CD4-positive, alpha-beta memory T cell (primary cell): ENCODE results near the gene ADCY6. TPM values are rescaled to one million over a fixed set of nuclear protein-coding genes. Genes with fewer than 3 reads are reported as not detected.
A peak's percentile ranks its signal among the peaks of the same experiment; 100 is the strongest.

Experiments
- CTCF ChIA-PET: fragments of 350-600 bp; sonication (Branson Sonifier 250); formaldehyde crosslinking; loops from one replicate; lab custom pipeline; 2021; ENCODE audit warnings: inconsistent platforms; ENCODE audit not compliant: partially characterized antibody; lab: Charles Lee
- POLR2A ChIA-PET: fragments of 350-600 bp; sonication (Branson Sonifier 250); formaldehyde crosslinking; loops from one replicate; lab custom pipeline; 2021; ENCODE audit not compliant: partially characterized antibody; lab: Charles Lee
- DNase-seq, 5 donors: peaks; one replicate each; pipeline versions ENCODE4 v3.0.0 to v3.0.0-alpha.2; 2020 to 2022; ENCODE audit warnings: mixed read lengths in 1 of 5
- H3K27ac ChIP-seq: one replicate; pipeline ENCODE4 v1.7.0; 2013; ENCODE audit warnings: low read depth, low read length
- H3K27me3 ChIP-seq: 2 replicates; pipeline ENCODE4 v1.7.0; 2013; ENCODE audit warnings: mild to moderate bottlenecking, low read length, moderate library complexity; ENCODE audit not compliant: insufficient read depth
- H3K36me3 ChIP-seq: 2 replicates; pipeline ENCODE4 v1.7.0; 2013; ENCODE audit warnings: mild to moderate bottlenecking, low read length, moderate library complexity; ENCODE audit not compliant: insufficient read depth
- H3K4me1 ChIP-seq: 2 replicates; pipeline ENCODE4 v1.7.0; 2013; ENCODE audit warnings: mild to moderate bottlenecking, low read length, moderate library complexity; ENCODE audit not compliant: insufficient read depth
- H3K4me3 ChIP-seq, 2 donors: one replicate each; pipeline ENCODE4 v1.7.0; 2013; ENCODE audit warnings: low read length in 2 of 2, mild to moderate bottlenecking in 1 of 2
- H3K9me3 ChIP-seq, 2 donors: one replicate each; pipeline ENCODE4 v1.7.0; 2013; ENCODE audit warnings: low read length in 2 of 2, control low read depth in 1 of 2; ENCODE audit not compliant: control insufficient read depth in 1 of 2
- H3K27ac Mint-ChIP-seq, 7 donors: one replicate each; pipeline ENCODE4 v1.8.0; 2020 to 2021; ENCODE audit warnings: mixed read lengths in 7 of 7, mild to moderate bottlenecking in 6 of 7, inconsistent platforms in 3 of 7, moderate library complexity in 3 of 7
- H3K27me3 Mint-ChIP-seq, 2 donors: one replicate each; pipeline ENCODE4 v1.8.0; 2020 to 2021; ENCODE audit warnings: mixed read lengths in 2 of 2
- H3K36me3 Mint-ChIP-seq, 2 donors: one replicate each; pipeline ENCODE4 v1.8.0; 2020 to 2021; ENCODE audit warnings: mixed read lengths in 2 of 2, inconsistent platforms in 1 of 2, mild to moderate bottlenecking in 1 of 2
- H3K4me1 Mint-ChIP-seq, 4 donors: one replicate each; pipeline ENCODE4 v1.8.0; 2020 to 2021; ENCODE audit warnings: mixed read lengths in 4 of 4, mild to moderate bottlenecking in 1 of 4
- H3K4me3 Mint-ChIP-seq, 8 donors: one replicate each; pipeline ENCODE4 v1.8.0; 2020 to 2021; ENCODE audit warnings: mixed read lengths in 8 of 8, mild to moderate bottlenecking in 7 of 8, moderate library complexity in 6 of 8, inconsistent platforms in 3 of 8
- H3K9me3 Mint-ChIP-seq, 8 donors: one replicate each; pipeline ENCODE4 v1.8.0; 2020 to 2021; ENCODE audit warnings: mixed read lengths in 8 of 8, mild to moderate bottlenecking in 5 of 8, inconsistent platforms in 3 of 8, moderate library complexity in 1 of 8
- intact Hi-C: fragments of 100-400 bp; cut with micrococcal nuclease; formaldehyde crosslinking; loops from one replicate; pipeline ENCODE4 v1.15.1; 2023
- polyA plus RNA-seq, 2 donors: library from polyadenylated mRNA; unstranded; fragments of 300-500 nt; fragmentation: Illumina TruSeq; gene quantifications; one replicate each; pipeline ENCODE4 v1.2.3, GENCODE V29; 2021
- total RNA-seq, 2 experiments: library from RNA; stranded (reverse); gene quantifications; one replicate each; pipeline ENCODE4 v1.2.3, GENCODE V29; 2021

Gene ADCY6
- total RNA-seq (not detected), polyA plus RNA-seq (not detected)

DNA sequence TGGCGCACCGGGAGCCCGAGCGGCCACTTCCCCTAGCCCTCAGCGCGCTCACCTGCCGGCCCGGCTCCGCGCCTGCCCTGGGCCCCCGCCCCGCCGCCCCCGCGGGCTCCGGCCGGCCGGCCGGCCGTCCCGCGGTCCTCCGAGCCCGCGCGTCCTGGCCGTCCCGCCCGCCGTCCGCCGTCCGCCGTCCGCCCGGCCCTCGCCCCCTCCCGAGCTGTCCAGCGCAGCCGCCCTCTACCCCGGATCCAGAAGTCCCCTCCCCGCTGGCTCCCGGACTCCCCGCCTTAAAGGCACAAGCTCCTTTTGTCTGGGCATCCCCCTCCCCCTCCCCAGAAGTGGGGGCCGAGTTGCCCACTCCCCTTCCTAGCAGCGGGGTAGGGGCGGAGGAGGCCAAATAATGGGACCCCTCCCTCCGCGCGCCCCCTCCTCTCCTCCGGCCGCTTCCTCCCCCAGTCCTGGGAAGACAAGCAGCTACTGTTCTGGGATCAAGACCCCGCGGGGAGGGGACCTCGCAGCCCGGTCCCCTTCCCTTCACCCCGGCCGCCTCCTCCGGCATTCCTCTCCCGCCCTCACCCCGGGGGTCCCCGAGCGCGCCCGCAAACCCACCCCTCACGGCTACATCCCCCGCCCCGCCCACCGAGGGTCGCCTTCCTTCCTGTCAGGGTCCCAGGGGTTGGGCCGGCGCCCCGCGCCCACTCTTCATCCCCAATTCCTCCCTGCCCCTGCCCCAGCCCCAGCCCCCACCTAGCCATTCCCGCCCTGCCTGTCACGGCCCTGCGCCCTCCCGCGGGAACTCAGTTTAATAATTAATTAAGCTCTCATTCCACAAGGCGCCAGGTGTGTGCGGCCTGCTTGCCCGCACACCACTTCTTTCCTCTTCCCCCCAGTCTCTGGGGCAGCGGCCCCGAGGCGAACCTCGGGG lies at the start of gene ADCY6:
ADCY6 (minus strand) TSS at position 236 of the 922 bp plus-strand sequence. CDS start 5,655 bp downstream, outside the sequence.
- CTCF ChIA-PET, result interaction anchor here (1.9 kb wide), 1 partner anchor 36 kb away, joined by 12 read pairs; no protein-coding TSS in a partner anchor
- peaks cover 15% of the 10 kb centered on the region for H3K27me3 ChIP-seq
- POLR2A ChIA-PET, result no interaction called here
- H3K27ac ChIP-seq, result no peak within 1 kb of the TSS
- Mint-ChIP-seq H3K36me3 (no peaks in the 10 kb centered on the region), H3K4me3 (peak within 1 kb of the TSS; percentile 70 to 84 (median 76)), H3K4me1 (peaks cover 0 to 18% (median 5%) of the 10 kb centered on the region in 4 donors), H3K27me3 (peaks cover 34 to 47% of the 10 kb centered on the region in 2 donors), H3K27ac (no peak within 1 kb of the TSS), H3K9me3 (no peaks in the 10 kb centered on the region)
- H3K4me3 ChIP-seq, result no peak within 1 kb of the TSS
- no peaks in the 10 kb centered on the region for H3K9me3 ChIP-seq
- intact Hi-C loops, result no loop called here
- no peaks in the 10 kb centered on the region for H3K36me3 ChIP-seq
- peak in 1 of 5 donors; percentile 8 for DNase-seq
- no peaks in the 10 kb centered on the region for H3K4me1 ChIP-seq

DNA sequence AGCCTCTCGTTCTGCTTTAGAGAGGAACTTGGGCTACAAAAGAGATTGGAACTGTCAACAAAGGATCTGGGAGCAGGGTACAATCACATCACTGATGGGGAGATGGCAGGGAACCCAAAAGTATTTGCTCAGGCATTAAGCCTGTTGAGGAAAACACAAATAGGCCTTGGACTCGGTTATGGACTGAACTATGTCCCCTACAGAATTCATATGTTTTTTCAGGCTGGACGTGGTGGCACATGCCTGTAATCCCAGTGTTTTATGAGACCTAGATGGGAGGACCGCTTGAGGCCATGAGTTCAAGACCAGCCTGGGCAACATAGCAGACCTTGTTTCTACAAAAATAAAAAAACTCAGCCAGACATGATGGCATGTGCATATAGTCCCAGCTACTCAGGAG lies 49.2 kb upstream of the ADCY6 start:
- Histone ChIP-seq H3K27me3 (no peaks in the 10 kb centered on the region), H3K4me3 (no peak overlapping the region), H3K27ac (no peak overlapping the region), H3K9me3 (no peaks in the 10 kb centered on the region), H3K4me1 (no peaks in the 10 kb centered on the region), H3K36me3 (peaks cover 59% of the 10 kb centered on the region)
- H3K9me3 Mint-ChIP-seq, result no peaks in the 10 kb centered on the region
- no peaks in the 10 kb centered on the region for H3K27me3 Mint-ChIP-seq
- ChIA-PET CTCF (interaction anchor here (1.0 kb wide), 1 partner anchor 15 kb away, joined by 3 read pairs; no protein-coding TSS in a partner anchor), POLR2A (no interaction called here)
- H3K27ac Mint-ChIP-seq, result peak overlapping the region in 2 of 7 donors; percentile 21 to 54
- no peak overlapping the region for H3K4me3 Mint-ChIP-seq
- intact Hi-C loops, result no loop called here
- peaks cover 0 to 2% (median under 1%) of the 10 kb centered on the region in 4 donors for H3K4me1 Mint-ChIP-seq
- H3K36me3 Mint-ChIP-seq, result peaks cover 46 to 62% of the 10 kb centered on the region in 2 donors
- no peak for DNase-seq

DNA sequence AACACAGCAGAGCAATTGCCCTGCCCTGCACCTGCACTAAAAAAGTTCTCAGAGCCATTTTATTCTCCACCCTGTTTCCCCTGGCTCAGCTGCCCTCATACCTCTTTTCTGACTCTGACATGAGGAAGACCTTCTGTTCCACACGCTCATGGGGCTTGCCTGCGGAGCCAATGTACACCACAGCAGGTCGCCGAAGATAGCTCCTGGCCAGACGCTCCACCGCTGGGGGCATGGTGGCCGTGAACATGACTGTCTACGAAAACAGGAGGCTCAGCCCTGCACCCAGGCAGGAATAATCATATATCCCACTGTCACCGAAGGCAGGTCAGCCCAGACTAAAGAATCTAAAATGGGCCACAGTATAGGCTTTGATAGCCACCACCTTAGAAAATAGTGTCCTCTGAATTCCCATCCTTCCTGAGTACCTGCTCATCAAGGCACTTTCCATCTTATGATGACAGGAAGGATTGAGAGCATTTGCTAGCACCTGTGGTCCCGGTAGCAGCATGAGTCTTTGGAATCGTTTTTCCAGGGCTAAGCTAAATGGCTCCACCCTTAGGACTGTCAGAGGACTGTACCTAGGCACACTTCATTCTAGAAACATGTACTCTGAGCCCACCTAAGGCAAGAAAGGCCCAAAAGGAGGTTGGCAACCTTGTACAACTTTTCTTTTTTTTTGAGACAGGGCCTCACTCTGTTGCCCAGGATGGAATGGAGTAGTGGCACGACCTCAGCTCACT lies 43.6 kb upstream of the ADCY6 start:
- no peak for DNase-seq
- Mint-ChIP-seq H3K9me3 (no peaks in the 10 kb centered on the region), H3K4me3 (no peak overlapping the region), H3K36me3 (peaks cover 54 to 81% of the 10 kb centered on the region in 2 donors), H3K27me3 (no peaks in the 10 kb centered on the region), H3K27ac (no peak overlapping the region), H3K4me1 (peaks cover 0 to 8% (median 0%) of the 10 kb centered on the region in 4 donors)
- Histone ChIP-seq H3K4me3 (no peak overlapping the region), H3K36me3 (peaks cover 77% of the 10 kb centered on the region), H3K9me3 (no peaks in the 10 kb centered on the region), H3K4me1 (no peaks in the 10 kb centered on the region), H3K27me3 (no peaks in the 10 kb centered on the region), H3K27ac (no peak overlapping the region)
- CTCF ChIA-PET, result interaction anchor here (1.4 to 2.0 kb wide), 2 partner anchors 18 to 58 kb away, joined by 3 to 7 read pairs; no protein-coding TSS in a partner anchor
- POLR2A ChIA-PET, result interaction anchor here (0.6 kb wide), 1 partner anchor 21 kb away, joined by 3 read pairs; no protein-coding TSS in a partner anchor
- intact Hi-C loops, result no loop called here

DNA sequence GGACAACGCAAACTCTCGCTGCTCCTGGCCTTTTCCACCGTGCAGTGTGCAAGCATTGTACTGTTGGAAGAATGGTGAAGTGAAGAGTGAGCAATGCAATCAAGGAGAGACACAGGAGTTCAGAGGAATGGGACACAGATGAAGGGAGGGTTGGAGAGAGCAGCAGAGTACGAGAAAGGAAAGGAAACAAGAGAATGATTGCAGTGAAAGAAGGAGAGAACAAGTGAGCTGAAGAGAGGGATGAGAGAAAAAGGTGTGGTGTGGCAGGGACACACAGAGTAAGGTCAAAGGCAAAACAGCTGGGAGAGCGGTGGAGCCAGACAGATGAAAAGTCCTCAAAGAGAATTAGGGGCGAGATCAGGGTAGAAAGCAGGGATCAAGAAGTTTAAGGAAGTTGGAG lies 42.4 kb upstream of the ADCY6 start:
- H3K9me3 Mint-ChIP-seq, result no peaks in the 10 kb centered on the region
- intact Hi-C loops, result no loop called here
- no peaks in the 10 kb centered on the region for H3K9me3 ChIP-seq
- peaks cover 46 to 68% of the 10 kb centered on the region in 2 donors for H3K36me3 Mint-ChIP-seq
- H3K27me3 Mint-ChIP-seq, result no peaks in the 10 kb centered on the region
- DNase-seq, result no peak
- no peak overlapping the region for H3K27ac ChIP-seq
- no peaks in the 10 kb centered on the region for H3K4me1 ChIP-seq
- peaks cover 64% of the 10 kb centered on the region for H3K36me3 ChIP-seq
- H3K4me3 Mint-ChIP-seq, result no peak overlapping the region
- CTCF ChIA-PET, result interaction anchor here (0.9 to 2.0 kb wide), 3 partner anchors 15 to 16 kb away, joined by 3 to 7 read pairs (median 3); no protein-coding TSS in a partner anchor
- H3K27me3 ChIP-seq, result no peaks in the 10 kb centered on the region
- H3K4me3 ChIP-seq, result no peak overlapping the region
- H3K27ac Mint-ChIP-seq, result peak overlapping the region in 3 of 7 donors; percentile 38 to 72 (median 39)
- POLR2A ChIA-PET, result no interaction called here
- peaks cover 0 to 8% (median 2%) of the 10 kb centered on the region in 4 donors for H3K4me1 Mint-ChIP-seq

DNA sequence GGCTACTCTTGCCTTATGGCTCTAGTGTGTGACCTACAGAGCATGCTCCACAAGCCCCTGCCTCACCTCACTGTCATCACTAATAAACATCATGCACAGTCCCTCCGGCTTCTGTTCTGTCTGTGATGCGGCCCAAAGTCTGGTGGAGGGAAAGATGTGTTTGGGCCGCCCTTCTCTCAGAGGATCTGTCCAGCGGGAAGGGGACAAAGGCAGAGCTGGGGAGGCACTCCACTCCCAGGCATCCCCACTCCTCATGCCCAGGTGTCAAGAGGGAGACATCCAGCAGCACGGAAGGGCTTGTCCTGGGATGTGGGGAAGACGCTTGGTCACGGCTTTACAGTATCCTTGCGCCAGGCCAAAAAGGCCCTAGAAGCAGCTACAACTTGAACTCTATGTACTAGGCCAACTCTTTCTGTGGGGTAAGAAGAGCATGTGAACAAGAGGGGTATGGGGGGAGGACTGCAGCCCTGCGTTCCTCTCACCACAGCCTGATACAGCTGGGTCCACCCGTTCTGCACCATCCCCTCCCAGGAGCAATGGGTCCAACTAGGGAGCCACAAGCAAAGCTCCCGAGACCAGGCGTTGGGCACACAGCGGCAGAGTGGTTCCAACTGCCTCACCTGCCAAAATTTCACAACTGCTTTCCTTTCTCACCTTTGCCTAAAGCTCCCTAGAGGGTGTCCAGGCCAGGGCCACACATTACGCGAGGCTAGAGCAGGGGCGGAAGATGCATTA lies 40.1 kb upstream of the ADCY6 start:
- Histone ChIP-seq H3K9me3 (no peaks in the 10 kb centered on the region), H3K36me3 (peaks cover 55% of the 10 kb centered on the region), H3K27ac (no peak overlapping the region), H3K27me3 (no peaks in the 10 kb centered on the region), H3K4me1 (peaks cover 3% of the 10 kb centered on the region), H3K4me3 (no peak overlapping the region)
- H3K27me3 Mint-ChIP-seq, result no peaks in the 10 kb centered on the region
- H3K36me3 Mint-ChIP-seq, result peaks cover 37 to 59% of the 10 kb centered on the region in 2 donors
- H3K9me3 Mint-ChIP-seq, result no peaks in the 10 kb centered on the region
- intact Hi-C loops, result no loop called here
- CTCF ChIA-PET, result interaction anchor here (3.7 to 6.7 kb wide), 2 partner anchors 11 to 14 kb away, joined by 19 to 40 read pairs; partner anchors contain the start of gene CACNB3
- no peak for DNase-seq
- no peak overlapping the region for H3K4me3 Mint-ChIP-seq
- H3K27ac Mint-ChIP-seq, result peak overlapping the region in 3 of 7 donors; percentile 24 to 55 (median 37)
- POLR2A ChIA-PET, result no interaction called here
- peaks cover 6 to 15% (median 9%) of the 10 kb centered on the region in 4 donors for H3K4me1 Mint-ChIP-seq

DNA sequence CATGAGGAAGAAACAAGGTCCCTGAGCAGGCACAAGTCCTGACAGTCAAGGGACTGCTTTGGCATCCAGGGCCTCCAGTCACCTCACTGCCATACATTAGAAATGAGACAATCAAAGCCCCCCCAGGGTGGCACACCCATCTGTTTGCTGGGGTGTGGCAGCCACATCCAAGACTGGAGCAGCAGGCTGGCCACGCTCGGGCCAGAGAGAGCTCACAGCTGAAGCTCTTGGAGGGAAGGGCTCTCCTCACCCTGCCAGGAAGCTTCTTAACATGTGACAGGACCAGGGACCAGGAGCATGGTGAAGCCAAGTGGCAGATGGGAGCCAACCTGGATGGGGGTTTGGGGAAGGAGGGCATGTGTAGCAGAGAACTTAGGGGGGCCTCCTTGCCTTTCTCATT lies 39.4 kb upstream of the ADCY6 start:
- Histone ChIP-seq H3K9me3 (no peaks in the 10 kb centered on the region), H3K4me1 (peaks cover 9% of the 10 kb centered on the region), H3K27ac (no peak overlapping the region), H3K27me3 (no peaks in the 10 kb centered on the region), H3K36me3 (peaks cover 48% of the 10 kb centered on the region), H3K4me3 (no peak overlapping the region)
- no peak overlapping the region for H3K27ac Mint-ChIP-seq
- H3K27me3 Mint-ChIP-seq, result no peaks in the 10 kb centered on the region
- DNase-seq, result no peak
- CTCF ChIA-PET, result interaction anchor here (3.7 to 6.7 kb wide), 2 partner anchors 10 to 13 kb away, joined by 19 to 40 read pairs; partner anchors contain the start of gene CACNB3
- POLR2A ChIA-PET, result no interaction called here
- H3K4me1 Mint-ChIP-seq, result peaks cover 6 to 20% (median 12%) of the 10 kb centered on the region in 4 donors
- intact Hi-C loops, result no loop called here
- no peak overlapping the region for H3K4me3 Mint-ChIP-seq
- peaks cover 30 to 52% of the 10 kb centered on the region in 2 donors for H3K36me3 Mint-ChIP-seq
- H3K9me3 Mint-ChIP-seq, result no peaks in the 10 kb centered on the region
